NCI-H187 treated with DMSO at 0.1 percent for 48 hours (cell line): ENCODE results near the gene APBA1.
A peak's percentile ranks its signal among the peaks of the same experiment; 100 is the strongest.

Source experiments
- DNase-seq: peaks from one replicate; lab custom pipeline; 2025; lab: John Stamatoyannopoulos, UW

The APBA1 gene

GRCh38 chr9:69579032-69579758 is 93.0 kb downstream of the APBA1 start:
- no peak for DNase-seq

GRCh38 chr9:69578026-69578425 is 94.1 kb downstream of the APBA1 start:
- DNase-seq = no peak

GRCh38 chr9:69577123-69577522 is 95.0 kb downstream of the APBA1 start:
- DNase-seq = no peak

- DNase-seq = no peak
These were observed 98.1 kb downstream of the APBA1 start for GRCh38 chr9:69574057-69574456.

GRCh38 chr9:69573651-69574050 is 98.5 kb downstream of the APBA1 start:
- DNase-seq = no peak

GRCh38 chr9:69572611-69573010 is 99.6 kb downstream of the APBA1 start:
- DNase-seq = no peak

- DNase-seq = no peak
These were observed 101.1 kb downstream of the APBA1 start for GRCh38 chr9:69571032-69571431.

- no peak for DNase-seq
These were observed 102.3 kb downstream of the APBA1 start for GRCh38 chr9:69569738-69570451.

- no peak for DNase-seq
These were observed 107.6 kb downstream of the APBA1 start for GRCh38 chr9:69564557-69564956.

- DNase-seq = no peak
These were observed 113.0 kb downstream of the APBA1 start for GRCh38 chr9:69559126-69559525.

- DNase-seq = no peak
These were observed 115.5 kb downstream of the APBA1 start for GRCh38 chr9:69556707-69557106.

GRCh38 chr9:69555802-69556201 is 116.4 kb downstream of the APBA1 start:
- DNase-seq = no peak

GRCh38 chr9:69554945-69555344 is 117.2 kb downstream of the APBA1 start:
- peak; percentile 67 for DNase-seq

- DNase-seq = no peak
These were observed 122.6 kb downstream of the APBA1 start for GRCh38 chr9:69549310-69550202.

- DNase-seq = no peak
These were observed 123.5 kb downstream of the APBA1 start for GRCh38 chr9:69548681-69549080.

GRCh38 chr9:69546265-69546664 is 125.9 kb downstream of the APBA1 start:
- DNase-seq = no peak

GRCh38 chr9:69542942-69543704 is 129.0 kb downstream of the APBA1 start:
- peak; percentile 84 for DNase-seq

- DNase-seq = no peak
These were observed 130.1 kb downstream of the APBA1 start for GRCh38 chr9:69542058-69542457.

- no peak for DNase-seq
These were observed 136.3 kb downstream of the APBA1 start for GRCh38 chr9:69535911-69536310.

GRCh38 chr9:69535286-69535832 is 136.8 kb downstream of the APBA1 start:
- no peak for DNase-seq

- no peak for DNase-seq
These were observed 139.8 kb downstream of the APBA1 start for GRCh38 chr9:69532396-69532795.

GRCh38 chr9:69527454-69527853 is 144.7 kb downstream of the APBA1 start:
- DNase-seq = no peak
